ENCODE measurements around the gene IRF5. TPM values are rescaled to one million over a fixed set of nuclear protein-coding genes. Genes with fewer than 3 reads are reported as not detected.

The IRF5 gene
- total RNA-seq, 2 experiments from 2014 or later, result 8.2 to 21.9 TPM

DNA sequence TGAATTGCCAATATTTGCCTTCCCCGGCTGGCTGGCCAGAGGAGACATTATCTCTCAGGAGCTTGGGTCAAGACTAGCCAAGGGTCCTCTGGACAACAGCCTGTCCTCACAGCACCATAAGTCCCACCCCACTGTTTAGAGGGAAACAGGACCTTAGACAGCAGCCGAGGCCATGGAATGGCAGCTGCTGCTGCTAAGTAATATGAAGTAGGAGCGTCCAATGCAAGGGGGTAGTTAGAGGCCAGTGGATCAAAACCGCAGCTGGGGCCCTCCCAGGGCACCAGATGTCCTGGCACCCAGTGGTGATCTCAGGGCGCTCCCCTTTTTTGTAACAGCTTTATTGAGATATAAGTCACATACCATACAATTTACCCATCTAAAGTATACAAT, 14.3 kb upstream of the IRF5 start:
- no peaks in the 10 kb centered on the region for H3K36me3 ChIP-seq (ENCODE audit: insufficient read depth, low read length)
- no peaks in the 10 kb centered on the region for H3K9me3 ChIP-seq (ENCODE audit: low read length)
- no peaks in the 10 kb centered on the region for H3K79me2 ChIP-seq (ENCODE audit: insufficient read depth, low read depth, low read length)
- intact Hi-C loops (cut with micrococcal nuclease; ENCODE audit: unreplicated experiment), result no loop called here
- no peaks in the 10 kb centered on the region for H4K20me1 ChIP-seq (ENCODE audit: insufficient read depth, low read length)
- DNase-seq (ENCODE audit: low spot score), result no peak
- H3K4me1 ChIP-seq (ENCODE audit: insufficient read depth, low read length, poor library complexity, severe bottlenecking), result peaks cover 11% of the 10 kb centered on the region
- no peak overlapping the region for H3K27ac ChIP-seq (ENCODE audit: low read depth, low read length, poor library complexity, severe bottlenecking)
- ChIA-PET CTCF (ENCODE audit: unreplicated experiment) (interaction anchor here (1.2 kb wide), 1 partner anchor 14 kb away, joined by 3 read pairs; the partner anchor contains the start of gene IRF5), POLR2A (no interaction called here)
- no peak for TF ChIP-seq EZH2phosphoT487 (IDR thresholded peaks at IDR 0.05; ENCODE audit: borderline replicate concordance, low read depth, low read length)
- no peak for TF ChIP-seq CTCF (conservative IDR thresholded peaks at IDR 0.05; ENCODE audit: low read length)
- no peak overlapping the region for H3K4me3 ChIP-seq (ENCODE audit: low read depth, low read length, poor library complexity, severe bottlenecking)
- no peak overlapping the region for H2AFZ ChIP-seq (ENCODE audit: low read length)
- no peaks in the 10 kb centered on the region for H3K9me2 ChIP-seq (ENCODE audit: insufficient read depth, low read length)
- no TSS peak for BruUV-seq (replicated peaks)
- H3K4me2 ChIP-seq (ENCODE audit: low read length), result no peak overlapping the region

- Histone ChIP-seq H3K4me3 (ENCODE audit: low read depth, low read length, poor library complexity, severe bottlenecking) (no peak overlapping the region), H3K27ac (ENCODE audit: low read depth, low read length, poor library complexity, severe bottlenecking) (no peak overlapping the region), H3K79me2 (ENCODE audit: insufficient read depth, low read depth, low read length) (no peaks in the 10 kb centered on the region), H3K4me1 (ENCODE audit: insufficient read depth, low read length, poor library complexity, severe bottlenecking) (peaks cover 1% of the 10 kb centered on the region), H3K4me2 (ENCODE audit: low read length) (no peak overlapping the region), H4K20me1 (ENCODE audit: insufficient read depth, low read length) (no peaks in the 10 kb centered on the region), H3K9me3 (ENCODE audit: low read length) (no peaks in the 10 kb centered on the region), H3K9me2 (ENCODE audit: insufficient read depth, low read length) (no peaks in the 10 kb centered on the region), H2AFZ (ENCODE audit: low read length) (no peak overlapping the region), H3K36me3 (ENCODE audit: insufficient read depth, low read length) (no peaks in the 10 kb centered on the region)
- ChIA-PET CTCF (ENCODE audit: unreplicated experiment) (no interaction called here), POLR2A (interaction anchor here (0.6 to 1.6 kb wide), 3 partner anchors 16 to 137 kb away, joined by 3 read pairs; no protein-coding TSS in a partner anchor)
- BruUV-seq (replicated peaks), result no TSS peak
- intact Hi-C loops (cut with micrococcal nuclease; ENCODE audit: unreplicated experiment), result no loop called here
- DNase-seq (ENCODE audit: low spot score), result no peak
- TF ChIP-seq CTCF (conservative IDR thresholded peaks at IDR 0.05; ENCODE audit: low read length) (no peak), EZH2phosphoT487 (IDR thresholded peaks at IDR 0.05; ENCODE audit: borderline replicate concordance, low read depth, low read length) (0 out of 2 replicates have a peak, but pooled peaks have one; percentile 41)
Measured at GRCh38 chr7:128924707-128925588, 12.8 kb upstream of the IRF5 start.

All from OCI-LY7 (cell line).